Measurements from ENCODE around the gene GGT1.
"Not testable (repeated sequence)": the region's sequence is repeated elsewhere in the genome, so short reads cannot be mapped to it uniquely, and the experiment has no call there.

The GGT1 gene

GRCh38 chr22:24592851-24593558 lies 10.0 kb upstream of the GGT1 start, which contains the start of gene LRRC75B:
Gene LRRC75B, minus strand, starts transcription at chr22:24593073. Its CDS starts 34 bp downstream, at chr22:24593039.
- DNase-seq (ENCODE audit: low spot score), result peak; percentile 95
- in situ Hi-C loops (cut with MboI; ENCODE audit: low pct_unique_long_range_greater_than_20kb, low sequenced_read_pairs, unreplicated experiment), result no loop called here
- TF ChIP-seq CTCF (IDR thresholded peaks at IDR 0.05; ENCODE audit: extremely low read depth, insufficient read depth, missing control alignments), result no peak

- DNase-seq (ENCODE audit: low spot score); in situ Hi-C loops (cut with MboI; ENCODE audit: low pct_unique_long_range_greater_than_20kb, low sequenced_read_pairs, unreplicated experiment): not testable (repeated sequence)
Measured at GRCh38 chr22:24593559-24593835, 9.5 kb upstream of the GGT1 start.

- no peak for DNase-seq (ENCODE audit: low spot score)
- TF ChIP-seq CTCF (IDR thresholded peaks at IDR 0.05; ENCODE audit: extremely low read depth, insufficient read depth, missing control alignments), result no peak
- in situ Hi-C loops (cut with MboI; ENCODE audit: low pct_unique_long_range_greater_than_20kb, low sequenced_read_pairs, unreplicated experiment), result no loop called here
Measured at GRCh38 chr22:24593836-24594568, 9.0 kb upstream of the GGT1 start.

- in situ Hi-C loops (cut with MboI; ENCODE audit: low pct_unique_long_range_greater_than_20kb, low sequenced_read_pairs, unreplicated experiment), result no loop called here
- no peak for TF ChIP-seq CTCF (IDR thresholded peaks at IDR 0.05; ENCODE audit: extremely low read depth, insufficient read depth, missing control alignments)
- no peak for DNase-seq (ENCODE audit: low spot score)
Measured at GRCh38 chr22:24594569-24595120, 8.3 kb upstream of the GGT1 start.

GRCh38 chr22:24595228-24595627 lies 7.8 kb upstream of the GGT1 start:
- in situ Hi-C loops (cut with MboI; ENCODE audit: low pct_unique_long_range_greater_than_20kb, low sequenced_read_pairs, unreplicated experiment), result no loop called here
- DNase-seq (ENCODE audit: low spot score), result no peak
- no peak for TF ChIP-seq CTCF (IDR thresholded peaks at IDR 0.05; ENCODE audit: extremely low read depth, insufficient read depth, missing control alignments)

- DNase-seq (ENCODE audit: low spot score), result no peak
- no peak for TF ChIP-seq CTCF (IDR thresholded peaks at IDR 0.05; ENCODE audit: extremely low read depth, insufficient read depth, missing control alignments)
- in situ Hi-C loops (cut with MboI; ENCODE audit: low pct_unique_long_range_greater_than_20kb, low sequenced_read_pairs, unreplicated experiment), result no loop called here
Measured at GRCh38 chr22:24595863-24596262, 7.1 kb upstream of the GGT1 start.

GRCh38 chr22:24597076-24597475 lies 5.9 kb upstream of the GGT1 start:
- in situ Hi-C loops (cut with MboI; ENCODE audit: low pct_unique_long_range_greater_than_20kb, low sequenced_read_pairs, unreplicated experiment); DNase-seq (ENCODE audit: low spot score): not testable (repeated sequence)

Data from GM13977 (cell line).